DOHH2 (cell line): ENCODE measurements around the gene SLCO3A1.
"Not testable (repeated sequence)": the region's sequence is repeated elsewhere in the genome, so short reads cannot be mapped to it uniquely, and the experiment has no call there.

Experiments used
- H3F3A ChIP-seq: fragments of 200-600 bp; sonication (generic), shearing (Covaris generic); 2 replicates; pipeline ENCODE4 v1.6.0; 2016; ENCODE audit warnings: antibody characterized with exemption, mild to moderate bottlenecking; ENCODE audit not compliant: control insufficient read depth, insufficient read depth
- H3K27ac ChIP-seq: fragments of 200-600 bp; sonication (generic); 2 replicates; pipeline ENCODE4 v1.5.1; 2014; ENCODE audit warnings: low read depth, mild to moderate bottlenecking, low read length, moderate library complexity
- H3K27me3 ChIP-seq: fragments of 200-600 bp; sonication (generic); 2 replicates; pipeline ENCODE4 v1.6.1; 2014; ENCODE audit warnings: mild to moderate bottlenecking, low read length, mixed read lengths; ENCODE audit not compliant: control insufficient read depth
- H3K36me3 ChIP-seq: fragments of 200-600 bp; sonication (generic); 2 replicates; pipeline ENCODE4 v1.6.1; 2014; ENCODE audit warnings: mild to moderate bottlenecking, low read length, moderate library complexity, mixed read lengths; ENCODE audit not compliant: control insufficient read depth
- H3K4me1 ChIP-seq: fragments of 200-600 bp; sonication (generic); 2 replicates; pipeline ENCODE4 v1.6.1; 2014; ENCODE audit warnings: mild to moderate bottlenecking, low read length, mixed read lengths; ENCODE audit not compliant: control insufficient read depth
- H3K4me2 ChIP-seq: fragments of 200-600 bp; sonication (generic); 2 replicates; pipeline ENCODE4 v1.6.0; 2014; ENCODE audit warnings: mild to moderate bottlenecking, low read length, moderate library complexity
- H3K4me3 ChIP-seq: fragments of 200-600 bp; sonication (generic); 2 replicates; pipeline ENCODE4 v1.5.1; 2014; ENCODE audit warnings: mild to moderate bottlenecking, low read length, mixed read lengths
- H3K79me2 ChIP-seq: fragments of 200-600 bp; sonication (generic); 2 replicates; pipeline ENCODE4 v1.6.1; 2014; ENCODE audit warnings: mild to moderate bottlenecking, low read length, mixed read lengths; ENCODE audit not compliant: control insufficient read depth
- H3K9me2 ChIP-seq: fragments of 200-600 bp; sonication (generic); replicated peaks from 2 replicates; pipeline ENCODE4 v1.6.1; 2014; ENCODE audit warnings: mild to moderate bottlenecking, low read length, mixed read lengths; ENCODE audit not compliant: control insufficient read depth
- H3K9me3 ChIP-seq: fragments of 200-600 bp; sonication (generic); 2 replicates; pipeline ENCODE4 v1.6.1; 2014; ENCODE audit warnings: antibody characterized with exemption, low read length, mixed read lengths; ENCODE audit not compliant: control insufficient read depth, insufficient read depth
- H4K20me1 ChIP-seq: fragments of 200-600 bp; sonication (generic); 2 replicates; pipeline ENCODE4 v1.6.0; 2014; ENCODE audit warnings: low read depth, mild to moderate bottlenecking, antibody characterized with exemption, low read length, moderate library complexity; ENCODE audit not compliant: control insufficient read depth, insufficient read depth
- EZH2phosphoT487 ChIP-seq: fragments of 200-600 bp; sonication (generic); IDR thresholded peaks from 2 replicates; pipeline ENCODE4 v1.6.1; 2017; ENCODE audit warnings: borderline replicate concordance, mild to moderate bottlenecking, antibody characterized with exemption, low read length, moderate library complexity, mixed read lengths
- TF ChIP-seq, protein P1 (sequence below): fragments of 200-600 bp; sonication (generic); IDR thresholded peaks from one replicate; pipeline ENCODE4 v1.5.1; 2014; ENCODE audit warnings: antibody characterized with exemption, mild to moderate bottlenecking, low read depth, low read length; ENCODE audit not compliant: poor library complexity, severe bottlenecking

Gene SLCO3A1

DNA sequence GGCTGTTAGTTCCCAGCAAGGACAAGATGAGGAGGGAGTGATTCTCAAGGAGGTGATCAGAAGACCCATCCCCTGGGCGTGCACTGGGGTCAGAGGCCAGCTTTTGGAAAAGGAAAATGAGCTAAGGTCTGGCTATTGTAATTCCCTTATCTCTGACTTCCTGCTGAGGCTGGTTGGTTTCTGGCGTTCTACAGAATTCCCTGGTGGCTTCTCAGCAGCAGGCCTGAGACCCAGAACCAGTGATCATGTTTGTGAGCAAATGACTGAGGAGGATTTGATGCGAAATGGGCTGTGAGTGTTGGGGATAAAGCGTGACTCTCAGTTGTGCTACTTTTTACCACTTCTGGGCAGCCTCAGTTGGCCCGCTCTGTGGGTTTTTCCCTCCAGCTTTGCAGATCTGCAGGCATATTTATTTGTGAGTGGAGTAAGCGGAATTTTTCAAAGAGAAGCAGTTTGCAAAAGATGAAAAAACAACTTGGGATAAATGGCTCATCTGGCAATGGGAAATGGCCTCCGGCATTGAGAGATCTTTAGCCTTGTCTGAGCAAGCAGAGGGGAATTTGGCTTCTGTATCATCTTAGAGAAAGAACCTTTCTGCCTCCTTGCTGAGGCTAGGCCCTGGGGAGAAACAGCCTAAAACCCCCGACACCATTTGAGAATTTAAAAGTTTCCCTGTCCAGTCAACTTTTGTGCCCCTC is 102.7 kb downstream of the SLCO3A1 start:
- H3K9me2 ChIP-seq, result no peaks in the 10 kb centered on the region
- H3F3A ChIP-seq, result no peaks in the 10 kb centered on the region
- H3K4me3 ChIP-seq, result no peak overlapping the region
- H3K4me1 ChIP-seq, result peaks cover 10% of the 10 kb centered on the region
- no peak overlapping the region for H3K27ac ChIP-seq
- H3K9me3 ChIP-seq, result no peaks in the 10 kb centered on the region
- no peak overlapping the region for H3K4me2 ChIP-seq
- 0 out of 2 replicates have a peak, but pooled peaks cover 10% of the 10 kb centered on the region for H4K20me1 ChIP-seq
- H3K27me3 ChIP-seq, result no peaks in the 10 kb centered on the region
- TF ChIP-seq, protein P1, sequence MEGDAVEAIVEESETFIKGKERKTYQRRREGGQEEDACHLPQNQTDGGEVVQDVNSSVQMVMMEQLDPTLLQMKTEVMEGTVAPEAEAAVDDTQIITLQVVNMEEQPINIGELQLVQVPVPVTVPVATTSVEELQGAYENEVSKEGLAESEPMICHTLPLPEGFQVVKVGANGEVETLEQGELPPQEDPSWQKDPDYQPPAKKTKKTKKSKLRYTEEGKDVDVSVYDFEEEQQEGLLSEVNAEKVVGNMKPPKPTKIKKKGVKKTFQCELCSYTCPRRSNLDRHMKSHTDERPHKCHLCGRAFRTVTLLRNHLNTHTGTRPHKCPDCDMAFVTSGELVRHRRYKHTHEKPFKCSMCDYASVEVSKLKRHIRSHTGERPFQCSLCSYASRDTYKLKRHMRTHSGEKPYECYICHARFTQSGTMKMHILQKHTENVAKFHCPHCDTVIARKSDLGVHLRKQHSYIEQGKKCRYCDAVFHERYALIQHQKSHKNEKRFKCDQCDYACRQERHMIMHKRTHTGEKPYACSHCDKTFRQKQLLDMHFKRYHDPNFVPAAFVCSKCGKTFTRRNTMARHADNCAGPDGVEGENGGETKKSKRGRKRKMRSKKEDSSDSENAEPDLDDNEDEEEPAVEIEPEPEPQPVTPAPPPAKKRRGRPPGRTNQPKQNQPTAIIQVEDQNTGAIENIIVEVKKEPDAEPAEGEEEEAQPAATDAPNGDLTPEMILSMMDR, result no peak
- no peak for TF ChIP-seq EZH2phosphoT487
- no peaks in the 10 kb centered on the region for H3K36me3 ChIP-seq
- H3K79me2 ChIP-seq, result no peaks in the 10 kb centered on the region

DNA sequence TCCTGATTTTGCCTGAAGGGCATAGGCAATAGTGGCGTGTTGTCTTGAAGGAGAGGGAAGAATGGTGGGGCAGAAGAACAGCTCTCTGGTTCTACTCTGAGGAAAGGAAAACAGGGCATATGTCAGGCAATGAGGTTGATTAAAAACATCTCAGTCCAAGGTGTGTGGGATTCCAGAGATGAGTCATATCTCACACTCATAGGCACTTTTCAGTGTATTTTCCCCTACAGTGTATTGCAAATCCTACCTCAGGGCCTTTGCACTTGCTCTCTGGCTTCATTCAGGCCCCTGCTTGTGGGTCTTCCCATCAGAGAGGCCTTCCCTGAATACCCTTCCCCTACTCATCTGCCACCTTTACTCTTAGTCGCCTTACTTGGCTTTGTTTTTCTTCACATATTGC is 107.8 kb downstream of the SLCO3A1 start:
- no peaks in the 10 kb centered on the region for H3K9me2 ChIP-seq
- no peaks in the 10 kb centered on the region for H3F3A ChIP-seq
- no peaks in the 10 kb centered on the region for H4K20me1 ChIP-seq
- no peaks in the 10 kb centered on the region for H3K27me3 ChIP-seq
- H3K27ac ChIP-seq, result no peak overlapping the region
- H3K9me3 ChIP-seq, result no peaks in the 10 kb centered on the region
- H3K4me2 ChIP-seq, result no peak overlapping the region
- TF ChIP-seq EZH2phosphoT487, result no peak
- TF ChIP-seq, protein P1, result no peak
- H3K79me2 ChIP-seq, result no peaks in the 10 kb centered on the region
- no peaks in the 10 kb centered on the region for H3K36me3 ChIP-seq
- H3K4me3 ChIP-seq, result no peak overlapping the region
- no peaks in the 10 kb centered on the region for H3K4me1 ChIP-seq

DNA sequence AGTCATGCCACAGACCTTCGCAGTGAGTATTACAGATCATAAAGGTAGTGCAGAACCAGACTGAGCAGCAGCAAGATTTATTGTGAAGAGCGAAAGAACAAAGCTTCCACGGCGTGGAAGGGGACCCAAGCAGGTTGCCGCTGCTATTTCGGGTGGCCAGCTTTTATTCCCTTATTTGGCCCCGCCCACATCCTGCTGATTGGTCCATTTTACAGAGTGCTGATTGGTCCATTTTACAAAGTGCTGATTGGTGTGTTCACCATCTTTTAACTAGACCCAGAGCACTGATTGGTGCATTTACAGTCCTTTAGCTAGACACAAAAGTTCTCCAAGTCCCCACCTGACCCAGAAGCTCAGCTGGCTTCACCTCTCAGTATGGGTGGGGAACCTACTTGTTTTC is 110.2 kb downstream of the SLCO3A1 start:
- H3K27ac ChIP-seq, H3K9me2 ChIP-seq, H4K20me1 ChIP-seq, H3F3A ChIP-seq, H3K27me3 ChIP-seq, H3K79me2 ChIP-seq, H3K4me2 ChIP-seq, H3K9me3 ChIP-seq, H3K4me1 ChIP-seq, H3K36me3 ChIP-seq, H3K4me3 ChIP-seq: not testable (repeated sequence)

DNA sequence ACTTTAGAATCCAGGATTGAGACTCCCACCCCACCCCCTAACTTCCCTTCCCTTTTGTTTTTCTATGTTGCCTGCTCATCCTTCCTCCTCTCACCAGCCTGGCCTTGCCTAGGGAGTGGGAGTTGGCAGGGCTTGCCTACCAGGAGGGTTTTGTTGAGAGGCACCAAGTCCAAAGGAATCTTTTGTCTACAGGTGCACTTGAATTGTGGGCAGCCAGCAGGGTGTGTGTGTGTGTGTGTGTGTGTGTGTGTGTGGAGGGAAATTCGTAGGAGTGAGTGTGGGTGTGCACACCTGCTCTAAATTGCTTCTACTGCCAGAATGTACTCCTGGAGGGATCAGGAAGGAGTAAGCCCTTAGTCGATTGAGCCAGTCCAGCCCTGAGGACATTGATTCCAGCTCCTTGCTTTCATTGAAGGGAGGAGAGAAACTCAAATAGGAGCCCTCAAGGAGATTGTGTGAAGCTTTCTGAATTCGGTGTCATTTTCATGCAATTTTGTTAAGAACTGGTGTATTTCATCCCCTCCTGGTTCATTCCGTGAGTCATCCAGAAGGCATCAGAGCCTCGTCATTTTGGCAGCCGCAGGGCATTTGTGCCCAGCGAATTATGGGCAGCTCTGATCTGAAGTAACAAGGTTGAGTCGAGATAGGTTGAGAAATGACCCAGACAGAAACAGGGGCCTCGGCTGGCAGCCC is 112.1 kb downstream of the SLCO3A1 start:
- no peaks in the 10 kb centered on the region for H3F3A ChIP-seq
- H3K27me3 ChIP-seq, result no peaks in the 10 kb centered on the region
- no peaks in the 10 kb centered on the region for H3K9me2 ChIP-seq
- no peaks in the 10 kb centered on the region for H3K4me1 ChIP-seq
- H4K20me1 ChIP-seq, result no peaks in the 10 kb centered on the region
- TF ChIP-seq EZH2phosphoT487, result no peak
- TF ChIP-seq, protein P1, result no peak
- H3K9me3 ChIP-seq, result no peaks in the 10 kb centered on the region
- no peaks in the 10 kb centered on the region for H3K36me3 ChIP-seq
- no peak overlapping the region for H3K27ac ChIP-seq
- H3K79me2 ChIP-seq, result no peaks in the 10 kb centered on the region
- no peak overlapping the region for H3K4me3 ChIP-seq
- no peak overlapping the region for H3K4me2 ChIP-seq
